ENCODE results near the gene TBL3. TPM values are rescaled to one million over a fixed set of nuclear protein-coding genes. Genes with fewer than 3 reads are reported as not detected.

TBL3 gene
- total and polyA plus RNA-seq, 9 of the 15 experiments (the other 6 are each of a cell fraction or from before 2014, with no cell fraction given) = 0.97 to 117 (median 24.5) TPM

DNA sequence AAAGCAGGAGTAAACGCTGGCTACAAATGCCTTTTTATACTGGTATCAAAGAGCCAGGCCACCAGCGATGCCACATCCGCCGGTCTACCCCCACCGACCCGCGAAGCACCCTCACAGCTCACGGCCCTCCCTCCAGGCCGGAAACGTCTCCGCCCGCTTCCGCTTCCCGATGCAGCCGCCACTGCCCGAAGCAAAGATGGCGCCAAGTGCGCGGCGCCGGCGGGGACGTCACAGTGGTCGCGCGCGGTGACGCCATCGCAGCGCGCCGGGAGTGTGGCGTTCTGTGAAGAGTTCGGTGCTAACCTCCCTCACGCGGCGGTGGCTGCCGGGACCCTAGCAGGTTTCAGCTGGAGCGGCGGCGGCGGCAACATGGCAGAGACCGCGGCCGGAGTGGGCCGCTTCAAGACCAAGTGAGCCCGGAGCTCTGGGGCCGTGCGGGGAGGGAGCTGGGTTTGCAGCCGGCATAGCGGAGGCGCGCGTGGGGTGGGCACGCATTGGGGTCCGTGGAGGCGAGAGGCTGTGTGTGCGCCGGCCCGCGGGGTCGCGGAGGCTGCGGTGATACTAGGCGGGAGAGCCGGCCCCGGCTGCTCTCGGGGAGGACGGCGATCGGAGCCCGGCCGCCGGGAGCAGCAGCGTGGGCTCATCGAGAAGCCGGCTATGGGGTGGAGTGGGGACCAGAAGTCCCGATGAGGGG, at the start of gene TBL3 (continued):
- TF ChIP-seq, protein P1, sequence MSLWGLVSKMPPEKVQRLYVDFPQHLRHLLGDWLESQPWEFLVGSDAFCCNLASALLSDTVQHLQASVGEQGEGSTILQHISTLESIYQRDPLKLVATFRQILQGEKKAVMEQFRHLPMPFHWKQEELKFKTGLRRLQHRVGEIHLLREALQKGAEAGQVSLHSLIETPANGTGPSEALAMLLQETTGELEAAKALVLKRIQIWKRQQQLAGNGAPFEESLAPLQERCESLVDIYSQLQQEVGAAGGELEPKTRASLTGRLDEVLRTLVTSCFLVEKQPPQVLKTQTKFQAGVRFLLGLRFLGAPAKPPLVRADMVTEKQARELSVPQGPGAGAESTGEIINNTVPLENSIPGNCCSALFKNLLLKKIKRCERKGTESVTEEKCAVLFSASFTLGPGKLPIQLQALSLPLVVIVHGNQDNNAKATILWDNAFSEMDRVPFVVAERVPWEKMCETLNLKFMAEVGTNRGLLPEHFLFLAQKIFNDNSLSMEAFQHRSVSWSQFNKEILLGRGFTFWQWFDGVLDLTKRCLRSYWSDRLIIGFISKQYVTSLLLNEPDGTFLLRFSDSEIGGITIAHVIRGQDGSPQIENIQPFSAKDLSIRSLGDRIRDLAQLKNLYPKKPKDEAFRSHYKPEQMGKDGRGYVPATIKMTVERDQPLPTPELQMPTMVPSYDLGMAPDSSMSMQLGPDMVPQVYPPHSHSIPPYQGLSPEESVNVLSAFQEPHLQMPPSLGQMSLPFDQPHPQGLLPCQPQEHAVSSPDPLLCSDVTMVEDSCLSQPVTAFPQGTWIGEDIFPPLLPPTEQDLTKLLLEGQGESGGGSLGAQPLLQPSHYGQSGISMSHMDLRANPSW (CRISPR knock-in tag; IDR thresholded peaks at IDR 0.05) = no peak; the same call in 1 of the 2 replicates
- TF ChIP-seq MAFG (tag; conservative IDR thresholded peaks at IDR 0.05) = no peak
- TF ChIP-seq, protein P2, sequence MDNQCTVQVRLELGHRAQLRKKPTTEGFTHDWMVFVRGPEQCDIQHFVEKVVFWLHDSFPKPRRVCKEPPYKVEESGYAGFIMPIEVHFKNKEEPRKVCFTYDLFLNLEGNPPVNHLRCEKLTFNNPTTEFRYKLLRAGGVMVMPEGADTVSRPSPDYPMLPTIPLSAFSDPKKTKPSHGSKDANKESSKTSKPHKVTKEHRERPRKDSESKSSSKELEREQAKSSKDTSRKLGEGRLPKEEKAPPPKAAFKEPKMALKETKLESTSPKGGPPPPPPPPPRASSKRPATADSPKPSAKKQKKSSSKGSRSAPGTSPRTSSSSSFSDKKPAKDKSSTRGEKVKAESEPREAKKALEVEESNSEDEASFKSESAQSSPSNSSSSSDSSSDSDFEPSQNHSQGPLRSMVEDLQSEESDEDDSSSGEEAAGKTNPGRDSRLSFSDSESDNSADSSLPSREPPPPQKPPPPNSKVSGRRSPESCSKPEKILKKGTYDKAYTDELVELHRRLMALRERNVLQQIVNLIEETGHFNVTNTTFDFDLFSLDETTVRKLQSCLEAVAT (IDR thresholded peaks at IDR 0.05) = peak in 1 of 2 experiments; percentile 100; a peak in 2 of 4 replicates
- peak; percentile 99 for TF ChIP-seq KHSRP (IDR thresholded peaks at IDR 0.05)
- no peak for TF ChIP-seq ILK (tag; IDR thresholded peaks at IDR 0.05; ENCODE audit: borderline replicate concordance, low read depth)
- TF ChIP-seq, protein P3, sequence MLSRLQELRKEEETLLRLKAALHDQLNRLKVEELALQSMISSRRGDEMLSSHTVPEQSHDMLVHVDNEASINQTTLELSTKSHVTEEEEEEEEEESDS (CRISPR knock-in tag; IDR thresholded peaks at IDR 0.05) = no peak
- TF ChIP-seq SMAD4 (CRISPR knock-in tag; conservative IDR thresholded peaks at IDR 0.05) = peak; percentile 81
- TF ChIP-seq FOSL1 (tag; conservative IDR thresholded peaks at IDR 0.05) = peak; percentile 41
- no peak for TF ChIP-seq RBM25 (IDR thresholded peaks at IDR 0.05; ENCODE audit: low read depth, low read length, severe bottlenecking)
- TF ChIP-seq BRD4 (IDR thresholded peaks at IDR 0.05) = no peak
- TF ChIP-seq, protein P4, sequence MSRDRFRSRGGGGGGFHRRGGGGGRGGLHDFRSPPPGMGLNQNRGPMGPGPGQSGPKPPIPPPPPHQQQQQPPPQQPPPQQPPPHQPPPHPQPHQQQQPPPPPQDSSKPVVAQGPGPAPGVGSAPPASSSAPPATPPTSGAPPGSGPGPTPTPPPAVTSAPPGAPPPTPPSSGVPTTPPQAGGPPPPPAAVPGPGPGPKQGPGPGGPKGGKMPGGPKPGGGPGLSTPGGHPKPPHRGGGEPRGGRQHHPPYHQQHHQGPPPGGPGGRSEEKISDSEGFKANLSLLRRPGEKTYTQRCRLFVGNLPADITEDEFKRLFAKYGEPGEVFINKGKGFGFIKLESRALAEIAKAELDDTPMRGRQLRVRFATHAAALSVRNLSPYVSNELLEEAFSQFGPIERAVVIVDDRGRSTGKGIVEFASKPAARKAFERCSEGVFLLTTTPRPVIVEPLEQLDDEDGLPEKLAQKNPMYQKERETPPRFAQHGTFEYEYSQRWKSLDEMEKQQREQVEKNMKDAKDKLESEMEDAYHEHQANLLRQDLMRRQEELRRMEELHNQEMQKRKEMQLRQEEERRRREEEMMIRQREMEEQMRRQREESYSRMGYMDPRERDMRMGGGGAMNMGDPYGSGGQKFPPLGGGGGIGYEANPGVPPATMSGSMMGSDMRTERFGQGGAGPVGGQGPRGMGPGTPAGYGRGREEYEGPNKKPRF (IDR thresholded peaks at IDR 0.05; ENCODE audit: low read depth, low read length) = no peak
- TF ChIP-seq, protein P5, sequence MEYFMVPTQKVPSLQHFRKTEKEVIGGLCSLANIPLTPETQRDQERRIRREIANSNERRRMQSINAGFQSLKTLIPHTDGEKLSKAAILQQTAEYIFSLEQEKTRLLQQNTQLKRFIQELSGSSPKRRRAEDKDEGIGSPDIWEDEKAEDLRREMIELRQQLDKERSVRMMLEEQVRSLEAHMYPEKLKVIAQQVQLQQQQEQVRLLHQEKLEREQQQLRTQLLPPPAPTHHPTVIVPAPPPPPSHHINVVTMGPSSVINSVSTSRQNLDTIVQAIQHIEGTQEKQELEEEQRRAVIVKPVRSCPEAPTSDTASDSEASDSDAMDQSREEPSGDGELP (CRISPR knock-in tag; IDR thresholded peaks at IDR 0.05; ENCODE audit: borderline replicate concordance) = peak; percentile 96
- no peak for TF ChIP-seq YBX1 (IDR thresholded peaks at IDR 0.05)
- TF ChIP-seq ETS2 (tag; IDR thresholded peaks at IDR 0.05; ENCODE audit: borderline replicate concordance, poor library complexity, severe bottlenecking) = no peak
- TF ChIP-seq ZBED1 (IDR thresholded peaks at IDR 0.05) = peak; percentile 53; the same call in 1 of the 2 replicates
- peak; percentile 53; the same call in 1 of the 2 replicates for TF ChIP-seq TOE1 (IDR thresholded peaks at IDR 0.05; ENCODE audit: borderline replicate concordance)
- no peak for TF ChIP-seq TOE1 (CRISPR knock-in tag; IDR thresholded peaks at IDR 0.05; ENCODE audit: borderline replicate concordance, low read depth)
- no peak for TF ChIP-seq OTX1 (CRISPR knock-in tag; IDR thresholded peaks at IDR 0.05)
- TF ChIP-seq ZNF780A (CRISPR knock-in tag; IDR thresholded peaks at IDR 0.05) = no peak
- TF ChIP-seq DMBX1 (CRISPR knock-in tag; IDR thresholded peaks at IDR 0.05; ENCODE audit: borderline replicate concordance) = peak; percentile 77; the same call in 1 of the 2 replicates
- TF ChIP-seq KAT7 (CRISPR knock-in tag; IDR thresholded peaks at IDR 0.05; ENCODE audit: borderline replicate concordance) = peak; percentile 93; the same call in 1 of the 2 replicates
